IMR-90 (cell line): ENCODE data around the gene SEPTIN5. TPM values are rescaled to one million over a fixed set of nuclear protein-coding genes. Genes with fewer than 3 reads are reported as not detected.

ENCODE experiments used
- CTCF ChIP-seq: conservative IDR thresholded peaks from 2 replicates; pipeline ENCODE4 v1.5.1; 2012; ENCODE audit warnings: mild to moderate bottlenecking, low read depth, low read length, improper control_type of control experiment
- USF2 ChIP-seq: fragments of 150-350 bp; IDR thresholded peaks from 2 replicates; pipeline ENCODE4 v1.6.1; 2017; ENCODE audit warnings: mild to moderate bottlenecking, antibody characterized with exemption, low read length, low read depth
- polyA plus RNA-seq, 3 experiments: library from polyadenylated mRNA; depleted of rRNA; stranded (reverse); fragments of >200 nt; gene quantifications; 2 replicates each; pipeline ENCODE4 v1.2.3, GENCODE V29; 2012; ENCODE audit warnings: low replicate concordance in 1 of 3
- total RNA-seq: library from RNA; depleted of rRNA; stranded (reverse); fragments of >200 nt; gene quantifications from 2 replicates; pipeline ENCODE4 v1.2.3, GENCODE V29; 2012

SEPTIN5 gene
- total and polyA plus RNA-seq, 2 of the 4 experiments (the other 2 are of a cell fraction) = 16.8 to 20.7 TPM

- TF ChIP-seq USF2 = no peak
- TF ChIP-seq CTCF = no peak
These were observed 24.6 kb downstream of the SEPTIN5 start (continued) for GRCh38 chr22:19738664-19739447.
